Hematopoietic multipotent progenitor cell treated with erythropoietin and hydrocortisone succinate and interleukin-3 and kit ligand, for 15 days (in vitro differentiated cells): Measurements from ENCODE around the gene ADAMTS19.

ENCODE experiments used
- DNase-seq: peaks from one replicate; pipeline ENCODE4 v3.0.0-alpha.2; 2015; ENCODE audit warnings: low spot score

Gene ADAMTS19

DNA sequence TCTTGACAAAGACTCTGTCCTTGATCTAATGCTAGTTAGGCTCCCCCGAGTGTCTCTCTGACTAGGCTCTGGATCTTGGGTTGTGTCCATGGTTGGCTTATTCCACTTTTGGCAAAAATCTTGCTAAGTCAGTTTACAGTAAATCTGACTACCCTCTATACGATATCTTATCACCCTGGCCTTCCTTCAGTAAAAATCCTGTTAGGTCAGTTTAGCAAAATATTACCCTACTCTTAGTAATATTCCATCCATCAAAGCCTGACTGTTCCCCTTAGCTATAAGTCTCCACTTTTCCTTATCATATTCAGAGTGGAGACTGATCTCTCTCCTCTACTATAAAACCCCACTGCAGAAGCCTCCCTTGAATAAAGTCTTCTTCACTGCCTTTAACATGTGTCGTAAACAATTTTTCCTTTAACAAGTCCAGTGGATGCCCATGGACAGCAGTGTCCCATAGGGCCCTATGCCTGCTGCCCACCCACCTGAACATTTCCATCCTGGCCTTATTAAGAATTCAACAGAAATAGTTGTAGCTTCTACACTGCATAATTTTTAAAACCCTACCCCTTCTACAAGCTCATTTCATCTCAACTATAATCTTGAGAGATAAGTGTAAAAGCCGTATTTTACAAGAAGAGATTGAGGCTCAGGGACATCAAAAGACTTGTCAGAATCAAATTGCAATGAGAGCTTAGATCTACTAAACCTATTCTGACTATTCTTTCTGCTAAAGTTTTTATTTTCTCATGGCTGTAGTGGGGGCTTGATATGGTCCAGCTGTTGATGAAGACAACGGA lies 310.1 kb downstream of the ADAMTS19 start:
- DNase-seq: no peak

- DNase-seq: no peak
These were observed 311.1 kb downstream of the ADAMTS19 start for GRCh38 chr5:129771058-129771838.

GRCh38 chr5:129773376-129773775 lies 313.3 kb downstream of the ADAMTS19 start:
- DNase-seq: no peak

- DNase-seq: no peak
These were observed 321.5 kb downstream of the ADAMTS19 start for GRCh38 chr5:129781594-129781993.
